Measurements from ENCODE around the gene SKOR2.

- no peak for TF ChIP-seq CTCF (IDR thresholded peaks at IDR 0.05)
- TF ChIP-seq ZFX (IDR thresholded peaks at IDR 0.05; ENCODE audit: borderline replicate concordance) = no peak
These were observed 83.0 kb downstream of the SKOR2 start for GRCh38 chr18:47168509-47168908.
